Myocyte (in vitro differentiated cells): ENCODE measurements around the gene AP3B1. TPM values are rescaled to one million over a fixed set of nuclear protein-coding genes. Genes with fewer than 3 reads are reported as not detected.
"Not testable (repeated sequence)": the region's sequence is repeated elsewhere in the genome, so short reads cannot be mapped to it uniquely, and the experiment has no call there.

Experiments used
- DNase-seq: peaks from one replicate; pipeline ENCODE4 v3.0.0-alpha.2; 2012; ENCODE audit warnings: low read depth
- total RNA-seq: library from RNA; depleted of rRNA; stranded (reverse); fragments of >200 nt; gene quantifications from 2 replicates; pipeline ENCODE4 v1.2.3, GENCODE V29; 2014

Gene AP3B1
- total RNA-seq, 1 donor from 2014 or later: 50.0 TPM

- no peak for DNase-seq
Observed at GRCh38 chr5:78251663-78252284, 42.7 kb downstream of the AP3B1 start.

- DNase-seq: no peak
Observed at GRCh38 chr5:78245136-78245535, 49.4 kb downstream of the AP3B1 start.

- peak; percentile 21 for DNase-seq
Observed at GRCh38 chr5:78243639-78244038, 50.9 kb downstream of the AP3B1 start.

GRCh38 chr5:78243091-78243490 lies 51.4 kb downstream of the AP3B1 start:
- DNase-seq: no peak

GRCh38 chr5:78242001-78242400 lies 52.5 kb downstream of the AP3B1 start:
- peak; percentile 26 for DNase-seq

- DNase-seq: no peak
Observed at GRCh38 chr5:78237911-78238310, 56.6 kb downstream of the AP3B1 start.

GRCh38 chr5:78236046-78236445 lies 58.5 kb downstream of the AP3B1 start:
- no peak for DNase-seq

GRCh38 chr5:78235289-78235688 lies 59.2 kb downstream of the AP3B1 start:
- no peak for DNase-seq

GRCh38 chr5:78234804-78235203 lies 59.7 kb downstream of the AP3B1 start:
- DNase-seq: no peak

GRCh38 chr5:78232163-78232562 lies 62.3 kb downstream of the AP3B1 start:
- no peak for DNase-seq

- DNase-seq: no peak
Observed at GRCh38 chr5:78224358-78224757, 70.1 kb downstream of the AP3B1 start.

GRCh38 chr5:78221964-78222451 lies 72.5 kb downstream of the AP3B1 start:
- DNase-seq: no peak

- no peak for DNase-seq
Observed at GRCh38 chr5:78221467-78221866, 73.0 kb downstream of the AP3B1 start.

GRCh38 chr5:78215972-78216371 lies 78.5 kb downstream of the AP3B1 start:
- DNase-seq: no peak

- no peak for DNase-seq
Observed at GRCh38 chr5:78215565-78215964, 78.9 kb downstream of the AP3B1 start.

- no peak for DNase-seq
Observed at GRCh38 chr5:78213799-78214198, 80.7 kb downstream of the AP3B1 start.

GRCh38 chr5:78211052-78211451 lies 83.4 kb downstream of the AP3B1 start:
- no peak for DNase-seq

- no peak for DNase-seq
Observed at GRCh38 chr5:78204241-78204640, 90.3 kb downstream of the AP3B1 start.

- DNase-seq: no peak
Observed at GRCh38 chr5:78203815-78204214, 90.7 kb downstream of the AP3B1 start.

GRCh38 chr5:78190402-78190801 lies 104.1 kb downstream of the AP3B1 start:
- DNase-seq: no peak

- not testable (repeated sequence) for DNase-seq
Observed at GRCh38 chr5:78188681-78189080, 105.8 kb downstream of the AP3B1 start.

- no peak for DNase-seq
Observed at GRCh38 chr5:78187172-78187571, 107.3 kb downstream of the AP3B1 start.

GRCh38 chr5:78182838-78183237 lies 111.7 kb downstream of the AP3B1 start:
- DNase-seq: no peak

- no peak for DNase-seq
Observed at GRCh38 chr5:78178356-78178755, 116.1 kb downstream of the AP3B1 start.
